Vagina (tissue), 2 donors: Measurements from ENCODE around the gene FSTL3. TPM values are rescaled to one million over a fixed set of nuclear protein-coding genes. Genes with fewer than 3 reads are reported as not detected.

Experiments used
- DNase-seq, 2 donors: peaks; one replicate each; pipeline ENCODE4 v3.0.0-alpha.2; 2017; ENCODE audit errors: extremely low spot score in 2 of 2
- H3K27ac ChIP-seq: fragments of 200-600 bp; sonication (generic); one replicate; pipeline ENCODE4 v1.5.1; 2019
- H3K27me3 ChIP-seq: fragments of 200-600 bp; sonication (generic); one replicate; pipeline ENCODE4 v1.5.1; 2019
- H3K36me3 ChIP-seq, 2 donors: fragments of 200-600 bp; sonication (generic); one replicate each; pipeline ENCODE4 v1.5.1; 2017 to 2019
- H3K4me1 ChIP-seq: fragments of 200-600 bp; sonication (generic); one replicate; pipeline ENCODE4 v1.5.1; 2019
- H3K4me3 ChIP-seq, 2 donors: fragments of 200-600 bp; sonication (generic); 1 replicate in 1 of 2; 2 replicates in 1 of 2; pipeline ENCODE4 v1.5.1; 2016 to 2019
- H3K9me3 ChIP-seq: fragments of 200-600 bp; sonication (generic); one replicate; pipeline ENCODE4 v1.5.1; 2019
- CTCF ChIP-seq, 3 experiments: fragments of 450-650 bp in 2 of 3; fragments of 200-600 bp in 1 of 3; sonication (generic) in 1 of 3; IDR thresholded peaks; one replicate each; pipeline ENCODE4 v1.5.1; 2017 to 2019; ENCODE audit warnings: antibody characterized with exemption in 3 of 3, mild to moderate bottlenecking in 2 of 3, moderate library complexity in 2 of 3
- POLR2A ChIP-seq, 2 donors: fragments of 450-650 bp; IDR thresholded peaks; one replicate each; pipeline ENCODE4 v1.6.1; 2017; ENCODE audit warnings: antibody characterized with exemption in 2 of 2, mild to moderate bottlenecking in 2 of 2, moderate library complexity in 2 of 2
- POLR2AphosphoS5 ChIP-seq, 2 donors: sonication (generic); formaldehyde crosslinking; IDR thresholded peaks; one replicate each; pipeline ENCODE4 v1.9.0; 2017; ENCODE audit warnings: antibody characterized with exemption in 2 of 2, mild to moderate bottlenecking in 2 of 2, low read depth in 1 of 2; ENCODE audit not compliant: insufficient read depth in 1 of 2
- intact Hi-C: fragments of 100-400 bp; cut with DNase I; formaldehyde crosslinking; loops from one replicate; pipeline ENCODE4 v1.15.1; 2023
- total RNA-seq: library from RNA; depleted of rRNA; stranded (reverse); fragments of >200 nt; gene quantifications from one replicate; pipeline ENCODE4 v1.2.3, GENCODE V29; 2016

The FSTL3 gene
- total RNA-seq, 1 donor from 2014 or later: 129 TPM

- no peak for DNase-seq
- Histone ChIP-seq H3K4me1 (peaks cover 22% of the 10 kb centered on the region), H3K9me3 (no peaks in the 10 kb centered on the region), H3K27ac (peak within 1 kb of the TSS; percentile 39), H3K36me3 (no peaks in the 10 kb centered on the region), H3K4me3 (peak within 1 kb of the TSS; percentile 49), H3K27me3 (no peaks in the 10 kb centered on the region)
- intact Hi-C loops: loop anchor here (1.0 kb wide), 1 partner anchor 22 kb away; no protein-coding TSS in a partner anchor
- TF ChIP-seq POLR2A (IDR thresholded peaks at IDR 0.05): no peak
- peak in 1 of 2 donors; percentile 46 for TF ChIP-seq POLR2AphosphoS5 (IDR thresholded peaks at IDR 0.05; ENCODE audit: insufficient read depth in 1 of 2, low read depth in 1 of 2)
- no peak for TF ChIP-seq CTCF (IDR thresholded peaks at IDR 0.05)
Observed at GRCh38 chr19:639253-640160, 36.7 kb upstream of the FSTL3 start, which contains the start of gene FGF22. Gene FGF22 (plus strand): TSS chr19:639879. CDS start chr19:639926, 47 bp downstream.

- Histone ChIP-seq H3K36me3 (no peaks in the 10 kb centered on the region), H3K27me3 (no peaks in the 10 kb centered on the region), H3K27ac (peak overlapping the region; percentile 39), H3K4me3 (peak overlapping the region; percentile 49), H3K4me1 (peaks cover 18% of the 10 kb centered on the region), H3K9me3 (no peaks in the 10 kb centered on the region)
- TF ChIP-seq POLR2A (IDR thresholded peaks at IDR 0.05): no peak
- TF ChIP-seq POLR2AphosphoS5 (IDR thresholded peaks at IDR 0.05; ENCODE audit: insufficient read depth in 1 of 2, low read depth in 1 of 2): no peak
- no peak for TF ChIP-seq CTCF (IDR thresholded peaks at IDR 0.05)
- no peak for DNase-seq
- intact Hi-C loops: no loop called here
Observed at GRCh38 chr19:640161-640558, 36.0 kb upstream of the FSTL3 start.

GRCh38 chr19:640606-641189 lies 35.5 kb upstream of the FSTL3 start:
- no peak for TF ChIP-seq POLR2AphosphoS5 (IDR thresholded peaks at IDR 0.05; ENCODE audit: insufficient read depth in 1 of 2, low read depth in 1 of 2)
- TF ChIP-seq POLR2A (IDR thresholded peaks at IDR 0.05): no peak
- TF ChIP-seq CTCF (IDR thresholded peaks at IDR 0.05): no peak

GRCh38 chr19:641702-642101 lies 34.5 kb upstream of the FSTL3 start:
- no peak for TF ChIP-seq POLR2AphosphoS5 (IDR thresholded peaks at IDR 0.05; ENCODE audit: insufficient read depth in 1 of 2, low read depth in 1 of 2)
- no peak for TF ChIP-seq POLR2A (IDR thresholded peaks at IDR 0.05)
- H3K27ac ChIP-seq: no peak overlapping the region
- H3K36me3 ChIP-seq: peaks cover 0 to 12% of the 10 kb centered on the region in 2 donors
- DNase-seq: no peak
- H3K27me3 ChIP-seq: no peaks in the 10 kb centered on the region
- peaks cover 18% of the 10 kb centered on the region for H3K4me1 ChIP-seq
- no peaks in the 10 kb centered on the region for H3K9me3 ChIP-seq
- intact Hi-C loops: no loop called here
- no peak overlapping the region for H3K4me3 ChIP-seq

More at GRCh38 chr19:640606-641189, 35.5 kb upstream of the FSTL3 start:
- no peak overlapping the region for H3K27ac ChIP-seq
- H3K36me3 ChIP-seq: peaks cover 0 to 4% of the 10 kb centered on the region in 2 donors
- H3K4me3 ChIP-seq: peak overlapping the region in 1 of 2 donors; percentile 49
- H3K4me1 ChIP-seq: peaks cover 18% of the 10 kb centered on the region
- intact Hi-C loops: no loop called here
- no peaks in the 10 kb centered on the region for H3K9me3 ChIP-seq
- no peaks in the 10 kb centered on the region for H3K27me3 ChIP-seq
- no peak for DNase-seq

- H3K27me3 ChIP-seq: no peaks in the 10 kb centered on the region
- H3K36me3 ChIP-seq: peaks cover 0 to 25% of the 10 kb centered on the region in 2 donors
- no peak overlapping the region for H3K27ac ChIP-seq
- intact Hi-C loops: no loop called here
- no peak for TF ChIP-seq CTCF (IDR thresholded peaks at IDR 0.05)
- no peak for TF ChIP-seq POLR2AphosphoS5 (IDR thresholded peaks at IDR 0.05; ENCODE audit: insufficient read depth in 1 of 2, low read depth in 1 of 2)
- TF ChIP-seq POLR2A (IDR thresholded peaks at IDR 0.05): no peak
- DNase-seq: no peak
- no peak overlapping the region for H3K4me3 ChIP-seq
- peaks cover 18% of the 10 kb centered on the region for H3K4me1 ChIP-seq
- H3K9me3 ChIP-seq: no peaks in the 10 kb centered on the region
Observed at GRCh38 chr19:642767-643727, 33.1 kb upstream of the FSTL3 start.
